HepG2 (cell line): ENCODE measurements around the gene GNAS. TPM values are rescaled to one million over a fixed set of nuclear protein-coding genes. Genes with fewer than 3 reads are reported as not detected.
A peak's percentile ranks its signal among the peaks of the same experiment; 100 is the strongest.

Experiments
- ATAC-seq: fragments of 200-7000 bp; cut with Tn5 transposase; 3 replicates; pipeline ENCODE4 v1.9.1; 2020; ENCODE audit warnings: mild to moderate bottlenecking, moderate library complexity
- BruUV-seq: library from RNA; stranded (reverse); fragments of 400-500 nt; replicated peaks from 2 replicates; lab custom pipeline; 2021; lab: Mats Ljungman, UMichigan
- CTCF ChIA-PET: fragments of 300-600 bp; formaldehyde crosslinking; extraction: SDS; loops from one replicate; lab custom pipeline; 2021; ENCODE audit warnings: low total read pairs, inconsistent platforms, low intra/inter-chr PET ratio; lab: Yijun Ruan, JAX
- POLR2A ChIA-PET: fragments of 350-600 bp; sonication (Branson Sonifier 250); formaldehyde crosslinking; loops from one replicate; lab custom pipeline; 2020; ENCODE audit warnings: antibody characterized with exemption, inconsistent platforms; lab: Yijun Ruan, JAX
- DNase-seq: peaks from one replicate; pipeline ENCODE4 v3.0.0-alpha.2; 2015; ENCODE audit warnings: low spot score
- FAIRE-seq: peaks from 3 replicates; lab custom pipeline; 2011; peaks lifted over from hg19 to GRCh38; lab: Jason Lieb, UNC
- H2AFZ ChIP-seq: one replicate; pipeline ENCODE4 v1.6.1; 2011; ENCODE audit warnings: low read length, inconsistent platforms
- H3K27ac ChIP-seq: fragments of 300-600 bp; 3 replicates; pipeline ENCODE4 v1.8.0; 2011; ENCODE audit warnings: mixed run types, mild to moderate bottlenecking, mixed read lengths, low read length, inconsistent platforms; ENCODE audit not compliant: insufficient read depth; ENCODE audit errors: extremely low read length
- H3K27me3 ChIP-seq, 2 experiments: fragments of 200-600 bp in 1 of 2; 2 replicates in 1 of 2; 3 replicates in 1 of 2; pipeline versions ENCODE4 v1.6.0 to v1.8.0; 2011; ENCODE audit warnings: low read length in 2 of 2, mild to moderate bottlenecking in 2 of 2, moderate library complexity in 2 of 2, inconsistent platforms in 1 of 2; ENCODE audit not compliant: insufficient read depth in 2 of 2, control insufficient read depth in 1 of 2
- H3K36me3 ChIP-seq, 2 experiments: fragments of 200-600 bp in 1 of 2; replicated peaks in 1 of 2; 2 replicates in 1 of 2; 3 replicates in 1 of 2; pipeline versions ENCODE4 v1.5.1 to v1.8.0; 2011; ENCODE audit warnings: low read length in 2 of 2, inconsistent platforms in 1 of 2; ENCODE audit not compliant: insufficient read depth in 2 of 2, control insufficient read depth in 1 of 2
- H3K4me1 ChIP-seq: 2 replicates; pipeline ENCODE4 v1.5.1; 2012; ENCODE audit warnings: low read length, inconsistent platforms; ENCODE audit not compliant: insufficient read depth
- H3K4me2 ChIP-seq: 2 replicates; pipeline ENCODE4 v1.6.0; 2011; ENCODE audit warnings: low read depth, low read length, inconsistent platforms
- H3K4me3 ChIP-seq, 3 experiments: fragments of 200-600 bp in 1 of 3; sonication (generic), shearing (Covaris generic) in 1 of 3; replicated peaks in 1 of 3; 2 replicates each; pipeline ENCODE4 v1.5.1; 2011 to 2016; ENCODE audit warnings: low read length in 3 of 3, inconsistent platforms in 2 of 3, low read depth in 2 of 3, mild to moderate bottlenecking in 2 of 3, control low read depth in 1 of 3, mixed read lengths in 1 of 3; ENCODE audit not compliant: insufficient read depth in 1 of 3
- H3K79me2 ChIP-seq: one replicate; pipeline ENCODE4 v1.6.1; 2011; ENCODE audit warnings: low read length, inconsistent platforms; ENCODE audit not compliant: insufficient read depth
- H3K9ac ChIP-seq: 2 replicates; pipeline ENCODE4 v1.6.0; 2011; ENCODE audit warnings: mild to moderate bottlenecking, low read depth, low read length, inconsistent platforms; ENCODE audit not compliant: insufficient read depth
- H3K9me3 ChIP-seq: 2 replicates; pipeline ENCODE4 v1.5.1; 2012; ENCODE audit warnings: mild to moderate bottlenecking, low read length
- H4K20me1 ChIP-seq: 2 replicates; pipeline ENCODE4 v1.6.0; 2011; ENCODE audit warnings: inconsistent platforms, mild to moderate bottlenecking, low read length, moderate library complexity; ENCODE audit not compliant: insufficient read depth
- AGO2 ChIP-seq: fragments of 200-400 bp; formaldehyde crosslinking; optimal IDR thresholded peaks from 2 replicates; pipeline ENCODE3; 2017; ENCODE audit warnings: mild to moderate bottlenecking, low read depth, low read length, moderate library complexity
- CEBPB ChIP-seq: IDR thresholded peaks from 2 replicates; pipeline ENCODE4 v1.6.1; 2011; ENCODE audit warnings: low read depth, low read length, improper control_type of control experiment, borderline replicate concordance
- HNRNPLL ChIP-seq: fragments of 200-400 bp; formaldehyde crosslinking; IDR thresholded peaks from 2 replicates; pipeline ENCODE4 v1.6.1; 2017; ENCODE audit warnings: mild to moderate bottlenecking, low read depth, low read length; ENCODE audit not compliant: poor library complexity, severe bottlenecking
- HOXA3 ChIP-seq: sonication (generic); formaldehyde crosslinking; IDR thresholded peaks from 2 replicates; pipeline ENCODE4 v1.5.0; 2020; ENCODE audit warnings: missing genetic modification reagents
- POLR2A ChIP-seq, 2 experiments: IDR thresholded peaks; 2 replicates each; pipeline ENCODE4 v1.6.1; 2011; ENCODE audit warnings: low read depth in 2 of 2, low read length in 2 of 2, mild to moderate bottlenecking in 1 of 2, moderate library complexity in 1 of 2; ENCODE audit not compliant: insufficient read depth in 1 of 2
- POLR2G ChIP-seq: fragments of 200-400 bp; formaldehyde crosslinking; IDR thresholded peaks from 2 replicates; pipeline ENCODE4 v1.6.1; 2018; ENCODE audit warnings: mild to moderate bottlenecking, low read depth, low read length, moderate library complexity
- RBM22 ChIP-seq: fragments of 200-400 bp; formaldehyde crosslinking; optimal IDR thresholded peaks from 2 replicates; pipeline ENCODE3; 2017; ENCODE audit warnings: mild to moderate bottlenecking, low read length, moderate library complexity
- SOX5 ChIP-seq: IDR thresholded peaks from 2 replicates; pipeline ENCODE4 v1.6.1; 2016; ENCODE audit warnings: borderline replicate concordance
- SRSF4 ChIP-seq: fragments of 200-400 bp; formaldehyde crosslinking; IDR thresholded peaks from one replicate; pipeline ENCODE4 v1.6.1; 2018; ENCODE audit warnings: mild to moderate bottlenecking, low read depth, low read length, moderate library complexity; ENCODE audit not compliant: poor library complexity, severe bottlenecking
- ZBTB8A ChIP-seq: sonication (generic); formaldehyde crosslinking; IDR thresholded peaks from 2 replicates; pipeline ENCODE4 v1.4.0; 2020; ENCODE audit warnings: mild to moderate bottlenecking, low read depth, missing genetic modification reagents, borderline replicate concordance
- ZNF747 ChIP-seq: sonication (generic); formaldehyde crosslinking; IDR thresholded peaks from 2 replicates; pipeline ENCODE4 v1.8.1; 2023; ENCODE audit warnings: missing genetic modification reagents, mild to moderate bottlenecking, borderline replicate concordance
- WGBS: methylation state at CpG from one replicate; pipeline ENCODE4 v1.1.6; 2017; ENCODE audit warnings: low lambda C conversion rate; 5-methylcytosine and 5-hydroxymethylcytosine counted together
- in situ Hi-C: cut with HindIII; loops from 2 replicates; pipeline ENCODE4 v1.10.0; 2017; ENCODE audit warnings: low pct_unique_long_range_greater_than_20kb; ENCODE audit not compliant: extremely low pct_ligation_motif_present
- intact Hi-C: fragments of 100-400 bp; cut with micrococcal nuclease; formaldehyde crosslinking; loops from one replicate; pipeline ENCODE4 v1.10.0; 2022; ENCODE audit not compliant: unreplicated experiment
- polyA plus RNA-seq, 8 experiments: library from polyadenylated mRNA; depleted of rRNA in 3 of 8; stranded (reverse) in 7 of 8; unstranded in 1 of 8; fragments of >200 nt; fragmentation: Illumina TruSeq in 4 of 8; extraction: Trizol in 4 of 8; gene quantifications; 2 replicates each; pipeline versions ENCODE4 v1.2.1 to v1.2.3, GENCODE V29; 2011 to 2016; ENCODE audit warnings: low read depth in 4 of 8, missing spikeins in 1 of 8, mixed read lengths in 1 of 8; ENCODE audit not compliant: insufficient read depth in 1 of 8
- total RNA-seq, 5 experiments: library from RNA; depleted of rRNA; stranded (reverse); fragments of >200 nt; fragmentation: Illumina TruSeq; extraction: Trizol; gene quantifications; 2 replicates each; pipeline ENCODE4 v1.2.3, GENCODE V29; 2016; ENCODE audit warnings: low read depth in 1 of 5
- TF ChIP-seq, protein P1 (sequence below): sonication (generic); formaldehyde crosslinking; IDR thresholded peaks from 2 replicates; pipeline ENCODE4 v1.9.0; 2021; ENCODE audit warnings: missing genetic modification reagents, borderline replicate concordance

The GNAS gene
- total and polyA plus RNA-seq, 2 of the 13 experiments (the other 11 are each of a cell fraction or from before 2014, with no cell fraction given): 407 to 1,008 TPM

- FAIRE-seq (no peak), DNase-seq (no peak), ATAC-seq (no peak)
- Histone ChIP-seq H4K20me1 (peaks cover 95% of the 10 kb centered on the region), H3K4me1 (peaks cover 21% of the 10 kb centered on the region), H3K4me3 (no peak overlapping the region), H3K36me3 (peaks cover 40 to 84% of the 10 kb centered on the region in 2 experiments), H3K9ac (no peak overlapping the region), H3K27me3 (no peaks in the 10 kb centered on the region), H3K79me2 (peaks cover 85% of the 10 kb centered on the region), H2AFZ (no peak overlapping the region), H3K27ac (no peak overlapping the region), H3K9me3 (no peaks in the 10 kb centered on the region), H3K4me2 (no peak overlapping the region)
- ChIA-PET CTCF (no interaction called here), POLR2A (no interaction called here)
- BruUV-seq: no TSS peak
- TF ChIP-seq POLR2G: 0 out of 2 replicates have a peak, but pooled peaks have one; percentile 6
- TF ChIP-seq POLR2A (IDR thresholded peaks at IDR 0.05; ENCODE audit: insufficient read depth in 1 of 2, low read depth in 2 of 2, low read length in 2 of 2): 0 out of 4 replicates have a peak, but pooled peaks of 1 of the 2 experiments have one; percentile 14
- TF ChIP-seq AGO2: peak; percentile 73
- TF ChIP-seq HNRNPLL: peak; percentile 28
- TF ChIP-seq SRSF4: no peak
- no peak for TF ChIP-seq ZBTB8A (CRISPR knock-in tag)
- no peak for TF ChIP-seq ZNF747 (CRISPR knock-in tag)
- WGBS: 90% methylated on average over 10 of the region's 10 CpGs
- in situ Hi-C loops (no loop called here), intact Hi-C loops (loop anchor here (10.0 kb wide), 1 partner anchor 245 kb away; the partner anchor contains the start of gene STX16)
Observed at GRCh38 chr20:58899512-58899911, 47.0 kb downstream of the GNAS start.

- Histone ChIP-seq H3K4me3 (no peak overlapping the region), H4K20me1 (peaks cover 88% of the 10 kb centered on the region), H3K4me1 (peaks cover 12% of the 10 kb centered on the region), H3K4me2 (no peak overlapping the region), H3K27me3 (no peaks in the 10 kb centered on the region), H3K79me2 (peaks cover 76% of the 10 kb centered on the region), H3K9ac (no peak overlapping the region), H2AFZ (no peak overlapping the region), H3K27ac (no peak overlapping the region)
- no peak for ATAC-seq
- POLR2A ChIA-PET: interaction anchor here (1.1 kb wide), 1 partner anchor 9 kb away, joined by 3 read pairs; no protein-coding TSS in a partner anchor
- intact Hi-C loops: no loop called here
- CTCF ChIA-PET: no interaction called here
- in situ Hi-C loops: no loop called here
- TF ChIP-seq CEBPB: peak; percentile 75; the same call in 1 of the 2 replicates
- peak; percentile 22 for TF ChIP-seq RBM22
- TF ChIP-seq, protein P1, sequence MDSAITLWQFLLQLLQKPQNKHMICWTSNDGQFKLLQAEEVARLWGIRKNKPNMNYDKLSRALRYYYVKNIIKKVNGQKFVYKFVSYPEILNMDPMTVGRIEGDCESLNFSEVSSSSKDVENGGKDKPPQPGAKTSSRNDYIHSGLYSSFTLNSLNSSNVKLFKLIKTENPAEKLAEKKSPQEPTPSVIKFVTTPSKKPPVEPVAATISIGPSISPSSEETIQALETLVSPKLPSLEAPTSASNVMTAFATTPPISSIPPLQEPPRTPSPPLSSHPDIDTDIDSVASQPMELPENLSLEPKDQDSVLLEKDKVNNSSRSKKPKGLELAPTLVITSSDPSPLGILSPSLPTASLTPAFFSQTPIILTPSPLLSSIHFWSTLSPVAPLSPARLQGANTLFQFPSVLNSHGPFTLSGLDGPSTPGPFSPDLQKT (CRISPR knock-in tag): no peak
- TF ChIP-seq HOXA3 (CRISPR knock-in tag): no peak
- TF ChIP-seq SOX5 (CRISPR knock-in tag): no peak
- TF ChIP-seq POLR2A (IDR thresholded peaks at IDR 0.05; ENCODE audit: insufficient read depth in 1 of 2, low read depth in 2 of 2, low read length in 2 of 2): peak in 1 of 2 experiments; percentile 28; a peak in 1 of 4 replicates
- TF ChIP-seq, all 625 proteins: peak for 3
- Histone ChIP-seq H3K36me3 (peaks cover 45 to 90% of the 10 kb centered on the region in 2 experiments), H3K9me3 (no peaks in the 10 kb centered on the region)
- FAIRE-seq: no peak
- BruUV-seq: no TSS peak
- 95% methylated on average over 7 of the region's 7 CpGs for WGBS
- DNase-seq: no peak
Observed at GRCh38 chr20:58900397-58900796, 47.9 kb downstream of the GNAS start.
